ENCODE measurements around the gene PMPCA.

- TF ChIP-seq CTCF (IDR thresholded peaks at IDR 0.05): no peak
- TF ChIP-seq POLR2A (IDR thresholded peaks at IDR 0.05; ENCODE audit: low read depth): no peak
Observed at GRCh38 chr9:136438548-136439480, 28.4 kb downstream of the PMPCA start.

Measured in esophagus muscularis mucosa (tissue), 3 donors.